ENCODE results near the gene WBP2. TPM values are rescaled to one million over a fixed set of nuclear protein-coding genes. Genes with fewer than 3 reads are reported as not detected.

The WBP2 gene
- total RNA-seq, 1 experiment from 2014 or later = 55.7 TPM

DNA sequence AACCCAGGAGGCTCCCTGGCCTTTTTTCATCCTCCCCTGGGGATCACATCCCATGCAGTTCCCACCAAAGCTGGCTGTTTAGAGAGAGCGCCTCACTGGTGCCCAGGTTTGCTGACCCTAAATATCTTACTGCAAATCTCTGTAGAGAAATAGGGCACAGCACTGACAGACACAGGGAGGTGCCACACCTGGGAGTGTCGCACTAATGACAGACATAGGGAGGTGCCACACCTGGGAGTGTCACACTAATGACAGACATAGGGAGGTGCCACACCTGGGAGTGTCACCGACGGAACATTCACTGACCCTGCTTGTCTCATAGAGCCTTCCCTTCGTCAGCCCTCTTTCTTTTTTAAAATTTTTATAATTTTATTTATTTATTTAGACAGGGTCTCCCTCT, 44.9 kb downstream of the WBP2 start:
- no peaks in the 10 kb centered on the region for H3K9me3 Mint-ChIP-seq (ENCODE audit: unreplicated experiment)
- intact Hi-C loops (cut with micrococcal nuclease) = no loop called here
- H3K36me3 Mint-ChIP-seq (ENCODE audit: insufficient read depth, unreplicated experiment) = peaks cover 17% of the 10 kb centered on the region
- CTCF ChIA-PET = no interaction called here
- H3K4me1 Mint-ChIP-seq (ENCODE audit: insufficient read depth, unreplicated experiment) = peaks cover 21% of the 10 kb centered on the region
- DNase-seq (ENCODE audit: unreplicated experiment) = no peak
- H3K27me3 Mint-ChIP-seq (ENCODE audit: insufficient read depth, unreplicated experiment) = no peaks in the 10 kb centered on the region
- H3K4me3 Mint-ChIP-seq (ENCODE audit: unreplicated experiment) = no peak overlapping the region
- TF ChIP-seq, protein P1, sequence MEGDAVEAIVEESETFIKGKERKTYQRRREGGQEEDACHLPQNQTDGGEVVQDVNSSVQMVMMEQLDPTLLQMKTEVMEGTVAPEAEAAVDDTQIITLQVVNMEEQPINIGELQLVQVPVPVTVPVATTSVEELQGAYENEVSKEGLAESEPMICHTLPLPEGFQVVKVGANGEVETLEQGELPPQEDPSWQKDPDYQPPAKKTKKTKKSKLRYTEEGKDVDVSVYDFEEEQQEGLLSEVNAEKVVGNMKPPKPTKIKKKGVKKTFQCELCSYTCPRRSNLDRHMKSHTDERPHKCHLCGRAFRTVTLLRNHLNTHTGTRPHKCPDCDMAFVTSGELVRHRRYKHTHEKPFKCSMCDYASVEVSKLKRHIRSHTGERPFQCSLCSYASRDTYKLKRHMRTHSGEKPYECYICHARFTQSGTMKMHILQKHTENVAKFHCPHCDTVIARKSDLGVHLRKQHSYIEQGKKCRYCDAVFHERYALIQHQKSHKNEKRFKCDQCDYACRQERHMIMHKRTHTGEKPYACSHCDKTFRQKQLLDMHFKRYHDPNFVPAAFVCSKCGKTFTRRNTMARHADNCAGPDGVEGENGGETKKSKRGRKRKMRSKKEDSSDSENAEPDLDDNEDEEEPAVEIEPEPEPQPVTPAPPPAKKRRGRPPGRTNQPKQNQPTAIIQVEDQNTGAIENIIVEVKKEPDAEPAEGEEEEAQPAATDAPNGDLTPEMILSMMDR (IDR thresholded peaks at IDR 0.05; ENCODE audit: unreplicated experiment) = no peak
- H3K27ac Mint-ChIP-seq (ENCODE audit: low read depth, unreplicated experiment) = no peak overlapping the region
- BruUV-seq (replicated peaks) = no TSS peak
- POLR2A ChIA-PET = interaction anchor here (0.7 kb wide), 1 partner anchor 16 kb away, joined by 4 read pairs; no protein-coding TSS in a partner anchor

DNA sequence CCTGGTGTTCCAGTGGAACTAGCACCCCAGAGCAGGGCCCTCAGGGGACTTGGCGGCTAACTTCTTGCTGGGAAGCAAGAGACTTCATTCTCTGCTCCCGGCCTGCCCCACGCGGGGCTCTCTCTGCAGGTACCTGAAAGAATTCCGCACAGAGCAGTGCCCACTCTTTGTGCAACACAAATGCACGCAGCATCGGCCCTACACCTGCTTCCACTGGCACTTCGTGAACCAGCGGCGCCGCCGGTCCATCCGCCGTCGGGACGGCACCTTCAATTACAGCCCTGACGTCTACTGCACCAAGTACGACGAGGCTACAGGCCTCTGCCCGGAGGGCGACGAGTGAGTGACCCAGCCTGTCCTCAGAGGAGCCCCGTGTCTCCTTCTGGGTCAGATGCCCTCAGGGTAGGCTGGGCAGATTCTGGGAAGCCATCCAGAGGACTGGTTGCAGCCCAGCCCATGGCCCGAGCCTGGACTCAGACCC, 45.5 kb downstream of the WBP2 start:
- Mint-ChIP-seq H3K27me3 (ENCODE audit: insufficient read depth, unreplicated experiment) (no peaks in the 10 kb centered on the region), H3K36me3 (ENCODE audit: insufficient read depth, unreplicated experiment) (peaks cover 17% of the 10 kb centered on the region), H3K9me3 (ENCODE audit: unreplicated experiment) (no peaks in the 10 kb centered on the region), H3K4me3 (ENCODE audit: unreplicated experiment) (no peak overlapping the region), H3K4me1 (ENCODE audit: insufficient read depth, unreplicated experiment) (peaks cover 16% of the 10 kb centered on the region), H3K27ac (ENCODE audit: low read depth, unreplicated experiment) (no peak overlapping the region)
- TF ChIP-seq, protein P1 (IDR thresholded peaks at IDR 0.05; ENCODE audit: unreplicated experiment) = no peak
- CTCF ChIA-PET = no interaction called here
- no TSS peak for BruUV-seq (replicated peaks)
- DNase-seq (ENCODE audit: unreplicated experiment) = no peak
- POLR2A ChIA-PET = interaction anchor here (0.7 to 1.2 kb wide), 3 partner anchors 15 to 103 kb away, joined by 3 to 5 read pairs (median 5); no protein-coding TSS in a partner anchor
- intact Hi-C loops (cut with micrococcal nuclease) = no loop called here

DNA sequence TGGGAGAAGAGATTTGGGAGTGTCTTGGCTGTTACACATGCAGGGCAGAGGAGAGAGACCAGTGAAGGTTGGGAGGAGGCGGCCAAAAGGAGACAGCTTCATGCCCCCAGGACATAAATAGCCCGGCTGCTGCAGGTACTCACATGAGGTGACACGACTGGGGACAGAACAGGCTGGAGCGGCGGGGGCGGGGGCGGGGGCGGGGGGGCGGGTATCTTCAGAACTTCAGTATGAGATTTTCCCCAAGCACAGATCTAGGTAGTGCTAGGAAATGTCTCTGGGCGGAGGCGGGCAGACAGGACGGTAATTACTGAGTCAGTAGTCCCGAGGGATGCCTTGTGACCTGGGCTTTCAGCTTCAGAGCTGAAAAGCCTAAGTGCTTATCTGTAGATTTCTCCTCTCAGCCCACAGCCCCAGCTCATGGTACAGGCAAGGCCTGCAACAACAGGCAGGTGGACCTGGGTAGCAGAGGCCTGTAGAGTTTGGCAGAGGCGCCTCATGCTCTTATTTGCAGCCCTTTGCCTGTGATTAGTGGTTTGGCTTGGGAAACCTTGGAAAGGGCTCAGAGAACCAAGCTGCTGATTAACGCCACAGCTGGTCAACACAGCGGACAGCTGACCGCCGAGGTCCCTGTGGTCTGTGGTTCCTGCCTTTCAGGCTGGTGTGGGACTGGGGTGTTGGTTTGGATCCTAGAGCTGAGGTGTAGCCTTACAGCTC, 46.1 kb downstream of the WBP2 start:
- Mint-ChIP-seq H3K36me3 (ENCODE audit: insufficient read depth, unreplicated experiment) (peaks cover 17% of the 10 kb centered on the region), H3K4me1 (ENCODE audit: insufficient read depth, unreplicated experiment) (peaks cover 11% of the 10 kb centered on the region), H3K9me3 (ENCODE audit: unreplicated experiment) (no peaks in the 10 kb centered on the region), H3K27me3 (ENCODE audit: insufficient read depth, unreplicated experiment) (no peaks in the 10 kb centered on the region), H3K4me3 (ENCODE audit: unreplicated experiment) (no peak overlapping the region), H3K27ac (ENCODE audit: low read depth, unreplicated experiment) (no peak overlapping the region)
- intact Hi-C loops (cut with micrococcal nuclease) = no loop called here
- ChIA-PET CTCF (interaction anchor here (0.5 kb wide), 1 partner anchor 197 kb away, joined by 3 read pairs; no protein-coding TSS in a partner anchor), POLR2A (interaction anchor here (0.7 to 1.2 kb wide), 4 partner anchors 16 to 103 kb away, joined by 3 to 5 read pairs (median 4); partner anchors contain the start of gene WBP2)
- peak; percentile 17 for DNase-seq (ENCODE audit: unreplicated experiment)
- no TSS peak for BruUV-seq (replicated peaks)
- TF ChIP-seq, protein P1 (IDR thresholded peaks at IDR 0.05; ENCODE audit: unreplicated experiment) = no peak

DNA sequence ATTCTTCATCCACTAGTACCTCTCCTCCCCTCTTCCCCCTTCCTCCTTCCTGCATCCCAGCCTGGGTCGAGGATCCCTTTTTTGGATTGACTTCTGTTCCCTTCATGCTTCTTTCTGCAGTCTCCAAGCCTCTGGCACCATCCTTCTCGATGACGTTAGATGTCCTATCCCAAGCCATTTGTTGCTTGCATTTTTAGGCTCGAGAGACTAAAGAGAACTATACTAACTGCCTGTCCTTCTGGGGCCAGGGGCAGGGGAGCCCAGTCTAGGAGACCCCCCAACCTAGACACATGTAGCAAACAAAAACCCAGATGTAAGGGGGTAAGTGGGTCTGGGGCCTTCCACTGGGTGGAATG, 46.6 kb downstream of the WBP2 start:
- Mint-ChIP-seq H3K4me3 (ENCODE audit: unreplicated experiment) (no peak overlapping the region), H3K4me1 (ENCODE audit: insufficient read depth, unreplicated experiment) (peaks cover 11% of the 10 kb centered on the region), H3K36me3 (ENCODE audit: insufficient read depth, unreplicated experiment) (peaks cover 18% of the 10 kb centered on the region), H3K27ac (ENCODE audit: low read depth, unreplicated experiment) (no peak overlapping the region), H3K9me3 (ENCODE audit: unreplicated experiment) (no peaks in the 10 kb centered on the region), H3K27me3 (ENCODE audit: insufficient read depth, unreplicated experiment) (no peaks in the 10 kb centered on the region)
- intact Hi-C loops (cut with micrococcal nuclease) = no loop called here
- POLR2A ChIA-PET = interaction anchor here (0.7 to 1.6 kb wide), 4 partner anchors 16 to 47 kb away, joined by 3 to 5 read pairs (median 5); partner anchors contain the start of gene WBP2
- no TSS peak for BruUV-seq (replicated peaks)
- TF ChIP-seq, protein P1 (IDR thresholded peaks at IDR 0.05; ENCODE audit: unreplicated experiment) = no peak
- DNase-seq (ENCODE audit: unreplicated experiment) = no peak
- CTCF ChIA-PET = no interaction called here
